Islet precursor cell (in vitro differentiated cells): ENCODE results near the gene MSH5.
A peak's percentile ranks its signal among the peaks of the same experiment; 100 is the strongest.

Source experiments
- DNase-seq: peaks from one replicate; pipeline ENCODE4 v3.0.0-alpha.2; 2018

MSH5 gene

DNA sequence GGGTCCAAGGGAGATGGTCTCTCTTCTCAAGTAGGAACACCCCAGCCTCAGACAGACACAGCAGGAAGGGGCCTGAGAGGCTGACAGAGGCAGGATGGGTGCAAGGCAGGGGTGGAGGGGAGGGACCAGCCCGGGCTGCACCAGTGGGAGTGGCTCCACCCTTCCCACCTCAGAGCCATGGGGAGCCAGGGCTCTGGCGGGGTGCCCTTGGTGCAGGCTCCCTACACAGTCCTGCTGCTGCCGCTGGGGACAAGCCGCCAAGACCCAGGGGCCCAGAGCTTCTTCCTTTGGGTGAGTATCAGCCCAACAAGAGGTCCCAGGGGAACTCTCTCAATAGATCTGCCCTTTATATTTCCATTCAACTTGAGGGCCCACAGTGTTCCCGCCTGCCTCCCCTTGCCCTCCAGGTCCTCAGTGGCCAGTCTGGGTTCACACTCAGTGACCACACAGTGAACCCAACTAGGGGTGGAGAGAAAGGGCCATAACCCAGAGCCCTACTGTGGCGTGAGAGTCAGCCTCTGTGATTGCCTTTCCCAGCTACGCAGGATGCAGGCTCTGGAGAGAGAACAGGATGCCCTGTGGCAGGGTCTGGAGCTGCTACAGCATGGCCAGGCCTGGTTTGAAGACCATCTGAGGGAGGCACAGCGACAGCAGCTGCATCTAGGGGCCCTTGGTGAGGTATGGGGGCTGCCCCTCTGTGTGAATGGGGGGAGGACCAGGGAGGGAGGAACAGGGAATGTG, 23.2 kb downstream of the MSH5 start:
- no peak for DNase-seq

GRCh38 chr6:31763619-31763940, 23.8 kb downstream of the MSH5 start:
- DNase-seq, result no peak

GRCh38 chr6:31764198-31764597, 24.4 kb downstream of the MSH5 start:
- no peak for DNase-seq

DNA sequence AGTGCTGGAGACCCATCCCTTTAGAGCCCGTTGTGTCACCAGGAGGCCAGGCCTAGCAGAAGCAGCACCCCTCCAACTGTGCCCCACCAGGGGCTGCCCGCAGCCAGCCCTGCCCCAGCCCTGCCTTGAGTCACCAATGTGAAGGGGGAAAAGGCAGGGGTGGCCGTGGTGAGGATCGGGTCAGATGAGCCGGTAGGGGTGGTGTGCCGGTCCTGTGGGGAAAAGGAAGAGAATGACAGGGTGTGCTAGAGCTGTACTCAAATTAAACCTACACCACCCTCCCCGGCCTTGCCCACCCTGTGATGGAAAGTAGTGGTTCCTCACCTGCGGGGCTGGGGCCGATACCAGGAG, 25.7 kb downstream of the MSH5 start:
- DNase-seq, result no peak

DNA sequence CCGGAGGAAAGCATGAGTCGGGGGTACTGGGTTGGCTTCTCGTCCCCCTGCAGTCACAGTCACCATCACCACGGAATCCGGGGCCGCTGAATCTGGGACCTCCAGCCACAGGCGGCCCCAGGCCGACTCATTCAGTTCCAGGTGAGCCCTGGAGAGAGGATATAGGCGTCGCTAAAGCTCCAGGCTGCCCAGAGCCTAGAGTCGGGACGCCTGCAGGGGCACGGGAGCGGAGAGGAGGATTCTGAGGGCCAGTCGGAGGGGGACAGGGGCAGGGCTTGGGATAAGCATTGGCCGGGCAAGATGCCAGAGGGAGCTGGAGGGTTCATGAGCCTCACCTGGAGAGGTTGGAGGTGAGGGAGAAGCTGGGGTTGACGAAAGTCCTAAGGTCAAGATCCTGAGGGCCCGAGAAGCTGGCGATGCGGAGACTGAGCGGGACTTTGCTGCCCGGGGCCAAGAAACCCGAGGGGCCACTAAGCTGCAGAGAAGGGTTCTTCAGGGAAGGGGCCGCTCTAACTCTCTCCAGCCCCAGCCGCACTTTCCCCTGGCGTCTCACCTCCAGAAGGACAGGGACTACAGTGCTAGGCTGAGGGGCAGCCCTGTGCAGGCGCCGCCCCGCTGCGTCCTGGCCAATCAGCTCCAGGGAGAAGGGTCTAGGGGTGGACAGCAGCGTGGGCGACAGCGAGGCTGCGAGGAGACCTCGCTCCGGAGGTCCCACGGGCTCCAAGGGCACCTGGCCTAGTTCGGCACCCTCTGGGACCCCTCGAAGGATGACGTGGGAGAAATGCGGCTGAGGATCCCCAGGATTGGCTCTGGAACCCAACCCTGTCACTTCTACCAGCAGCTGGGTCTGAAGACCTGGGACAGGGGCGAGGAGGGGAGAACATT, 26.3 kb downstream of the MSH5 start:
- DNase-seq, result peak; percentile 76

DNA sequence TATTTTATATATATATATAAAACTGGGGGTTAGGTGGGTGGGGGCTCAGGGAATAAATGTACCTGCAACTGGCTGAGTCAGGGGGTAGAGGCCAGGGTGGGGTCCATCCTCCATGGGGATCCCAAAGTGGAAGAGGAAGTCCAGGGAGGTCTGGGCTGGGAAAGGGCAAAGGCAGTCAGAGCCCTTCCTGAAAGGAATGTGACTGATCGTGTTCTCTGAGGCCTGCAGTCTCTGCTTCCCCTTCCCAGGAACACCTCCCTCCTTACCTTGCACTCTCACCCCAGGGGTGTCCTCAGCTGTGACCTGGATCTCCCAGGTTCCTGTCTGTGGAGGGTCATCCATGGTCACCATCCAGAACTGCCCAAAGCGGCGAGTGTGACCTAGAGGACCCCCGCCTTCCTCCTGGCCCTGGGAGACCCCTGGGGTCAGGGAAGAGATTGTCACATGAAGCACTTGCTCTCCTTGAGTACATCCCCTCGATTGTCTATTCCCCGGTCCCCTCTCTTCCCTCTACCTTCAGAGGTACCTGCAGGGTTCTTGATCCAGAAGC, 27.4 kb downstream of the MSH5 start:
- no peak for DNase-seq

GRCh38 chr6:31768363-31769257, 28.8 kb downstream of the MSH5 start:
- DNase-seq, result no peak

GRCh38 chr6:31769684-31770371, 30.0 kb downstream of the MSH5 start:
- DNase-seq, result peak; percentile 87

GRCh38 chr6:31770860-31771259, 31.1 kb downstream of the MSH5 start:
- DNase-seq, result no peak

GRCh38 chr6:31771992-31772358, 32.2 kb downstream of the MSH5 start:
- DNase-seq, result no peak

DNA sequence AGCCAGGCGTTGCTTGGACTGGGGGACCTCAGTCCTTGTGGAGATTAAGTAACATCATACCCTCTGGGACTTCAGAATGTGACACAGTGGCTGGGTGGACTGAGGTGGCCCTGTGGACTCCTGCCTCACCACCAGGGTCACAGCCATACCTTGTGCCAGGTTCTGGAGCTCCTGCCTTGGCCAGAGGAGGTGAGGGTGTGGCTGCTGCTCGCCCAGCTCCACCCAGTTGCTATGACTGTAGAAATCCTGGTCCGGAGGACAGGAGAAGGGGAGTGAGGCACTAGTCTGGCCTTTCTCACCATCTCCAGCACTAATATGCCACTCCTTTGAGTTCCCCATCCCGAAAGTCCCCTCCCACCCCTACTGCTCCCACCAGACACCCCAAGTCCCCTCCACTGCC, 35.4 kb downstream of the MSH5 start:
- no peak for DNase-seq

GRCh38 chr6:31775633-31776484, 36.1 kb downstream of the MSH5 start:
- no peak for DNase-seq

DNA sequence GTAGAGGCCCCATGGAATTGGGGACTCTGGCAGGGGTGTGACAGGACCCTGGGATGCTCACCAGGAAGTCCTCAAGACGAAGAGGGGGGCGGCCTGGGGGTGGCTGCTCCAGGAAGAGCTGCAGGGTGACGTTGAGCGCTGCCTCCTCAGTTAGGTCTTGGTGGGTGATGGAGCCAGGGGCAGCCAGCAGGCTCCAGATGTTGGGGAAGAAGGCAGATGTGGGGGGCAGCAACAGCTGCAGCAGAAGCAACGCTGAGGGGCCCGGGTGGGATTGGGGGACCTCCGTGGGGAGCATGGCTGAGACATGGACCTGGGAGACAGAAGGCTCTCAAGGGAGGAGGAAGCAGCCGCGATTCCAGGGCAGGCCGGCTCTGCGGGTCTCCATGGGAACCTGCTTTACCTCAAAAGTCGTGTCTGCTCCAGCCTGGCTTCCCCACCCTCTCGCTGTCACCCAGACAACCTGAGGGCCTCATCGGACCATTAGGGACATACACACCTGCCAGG, 36.7 kb downstream of the MSH5 start:
- no peak for DNase-seq

DNA sequence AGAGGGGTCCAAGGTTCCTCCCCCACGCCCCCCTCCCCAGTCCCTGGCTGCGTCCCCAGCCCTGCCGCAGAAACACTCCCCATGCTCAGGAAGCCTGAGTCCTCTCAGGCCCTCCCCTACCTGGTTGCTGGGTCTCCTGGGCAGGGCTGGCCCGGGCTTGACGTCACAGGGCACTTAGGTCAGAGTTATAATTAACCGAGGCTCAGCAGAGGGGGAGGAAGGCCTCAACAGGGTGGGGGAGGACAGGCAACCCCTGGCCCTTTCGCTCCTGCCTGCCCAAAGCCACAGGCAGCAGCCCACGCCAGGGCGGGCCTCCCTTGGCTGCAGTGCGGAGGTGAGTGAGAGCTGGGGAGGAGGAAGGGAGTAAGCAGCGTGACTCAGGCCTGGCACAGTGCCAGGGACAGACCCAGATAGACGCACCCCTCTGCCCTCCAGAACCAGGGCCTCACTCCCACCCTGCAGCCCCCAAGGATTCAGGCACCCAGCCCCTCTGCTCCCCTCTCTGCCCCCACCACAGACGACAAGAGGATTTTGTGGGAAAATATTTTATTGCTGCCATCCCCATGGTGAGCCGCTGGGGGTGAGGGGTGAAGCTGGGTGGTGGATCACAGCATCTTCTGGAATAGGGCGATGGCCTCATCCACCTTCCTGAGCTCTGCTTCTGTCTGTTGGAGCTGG, 37.3 kb downstream of the MSH5 start, which contains the start of gene VWA7:
TSS of gene VWA7 (minus strand) at position 340 of the 678 bp plus-strand sequence. CDS start 549 bp downstream, outside the sequence.
- no peak for DNase-seq

GRCh38 chr6:31777667-31778050, 37.9 kb downstream of the MSH5 start:
- DNase-seq, result no peak

DNA sequence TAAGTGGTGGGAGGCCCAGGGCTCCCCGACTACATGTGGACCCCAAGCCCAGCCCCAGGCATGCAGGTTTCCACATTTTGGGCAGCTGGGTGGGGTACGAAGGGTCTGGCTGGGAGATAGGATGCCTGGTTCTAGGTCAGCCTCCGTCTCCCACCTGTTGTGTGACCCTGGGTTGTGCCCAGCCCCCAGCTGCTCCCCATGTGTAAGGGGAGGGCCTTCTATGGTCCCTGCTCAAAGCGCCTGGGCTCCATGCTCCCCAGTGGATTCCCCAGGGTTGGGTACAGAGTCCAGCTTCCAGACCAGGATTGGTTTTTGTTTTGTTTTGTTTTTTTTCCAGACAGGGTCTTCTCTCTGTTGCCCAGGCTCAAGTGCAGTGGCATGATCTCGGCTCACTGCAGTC, 38.4 kb downstream of the MSH5 start:
- no peak for DNase-seq

GRCh38 chr6:31778999-31779885, 39.4 kb downstream of the MSH5 start:
- DNase-seq, result no peak

GRCh38 chr6:31779908-31780307, 40.1 kb downstream of the MSH5 start:
- no peak for DNase-seq

GRCh38 chr6:31780507-31781243, 40.9 kb downstream of the MSH5 start:
- DNase-seq, result no peak
